GM23338 (cell line): ENCODE data around the gene ARID3A. TPM values are rescaled to one million over a fixed set of nuclear protein-coding genes. Genes with fewer than 3 reads are reported as not detected.

ENCODE experiments used
- ATAC-seq: fragments of 200-7000 bp; cut with Tn5 transposase; 3 replicates; pipeline ENCODE4 v1.9.1; 2020
- DNase-seq: peaks from one replicate; pipeline ENCODE4 v3.0.0-alpha.2; 2015; ENCODE audit warnings: low spot score
- H2AFZ ChIP-seq: fragments of 200-600 bp; sonication (generic); 2 replicates; pipeline ENCODE4 v1.8.0; 2016; ENCODE audit warnings: antibody characterized with exemption, mild to moderate bottlenecking, moderate library complexity
- H3F3A ChIP-seq: fragments of 200-600 bp; sonication (generic); replicated peaks from 2 replicates; pipeline ENCODE4 v1.8.0; 2017; ENCODE audit warnings: antibody characterized with exemption, mixed run types, low read depth
- H3K27ac ChIP-seq: fragments of 200-600 bp; sonication (generic); 2 replicates; pipeline ENCODE4 v1.6.1; 2016; ENCODE audit warnings: low read depth
- H3K27me3 ChIP-seq: fragments of 200-600 bp; sonication (generic); 2 replicates; pipeline ENCODE4 v1.8.0; 2016; ENCODE audit warnings: mild to moderate bottlenecking, mixed run types, moderate library complexity; ENCODE audit not compliant: insufficient read depth
- H3K36me3 ChIP-seq: fragments of 200-600 bp; sonication (generic); 2 replicates; pipeline ENCODE4 v1.8.0; 2016; ENCODE audit warnings: mild to moderate bottlenecking; ENCODE audit not compliant: insufficient read depth
- H3K4me1 ChIP-seq: fragments of 200-600 bp; sonication (generic); 2 replicates; pipeline ENCODE4 v1.8.0; 2016; ENCODE audit warnings: mild to moderate bottlenecking, moderate library complexity; ENCODE audit not compliant: insufficient read depth
- H3K4me2 ChIP-seq: fragments of 200-600 bp; sonication (generic); 2 replicates; pipeline ENCODE4 v1.7.1; 2017; ENCODE audit warnings: mixed run types
- H3K4me3 ChIP-seq: fragments of 200-600 bp; sonication (generic); 2 replicates; pipeline ENCODE4 v1.6.1; 2016; ENCODE audit warnings: mixed run types
- H3K79me2 ChIP-seq: fragments of 200-600 bp; sonication (generic); replicated peaks from 2 replicates; pipeline ENCODE4 v1.8.0; 2017; ENCODE audit warnings: mild to moderate bottlenecking; ENCODE audit not compliant: insufficient read depth
- H3K9me2 ChIP-seq: fragments of 200-600 bp; sonication (generic); 2 replicates; pipeline ENCODE4 v1.8.0; 2017; ENCODE audit not compliant: insufficient read depth
- H4K20me1 ChIP-seq: fragments of 200-600 bp; sonication (generic); replicated peaks from 2 replicates; pipeline ENCODE4 v1.8.0; 2017; ENCODE audit warnings: mild to moderate bottlenecking; ENCODE audit not compliant: insufficient read depth
- H3K27ac Mint-ChIP-seq: 2 replicates; pipeline ENCODE4 v1.8.0; 2020; ENCODE audit warnings: inconsistent platforms, mild to moderate bottlenecking, moderate library complexity, mixed read lengths
- H3K27me3 Mint-ChIP-seq: 3 replicates; pipeline ENCODE4 v1.8.0; 2022; ENCODE audit warnings: low read depth, mild to moderate bottlenecking, moderate library complexity, mixed read lengths, inconsistent platforms; ENCODE audit not compliant: insufficient read depth, poor library complexity
- H3K36me3 Mint-ChIP-seq: 3 replicates; pipeline ENCODE4 v1.8.0; 2021; ENCODE audit warnings: low read depth, mild to moderate bottlenecking, inconsistent platforms, moderate library complexity, mixed read lengths
- H3K4me1 Mint-ChIP-seq: 3 replicates; pipeline ENCODE4 v1.8.0; 2020; ENCODE audit warnings: mild to moderate bottlenecking, inconsistent platforms, mixed read lengths
- H3K4me3 Mint-ChIP-seq: 3 replicates; pipeline ENCODE4 v1.8.0; 2021; ENCODE audit warnings: moderate library complexity, mild to moderate bottlenecking, inconsistent platforms, mixed read lengths
- H3K9me3 Mint-ChIP-seq: 3 replicates; pipeline ENCODE4 v1.8.0; 2020; ENCODE audit warnings: moderate library complexity, mild to moderate bottlenecking, inconsistent platforms, mixed read lengths
- CREB1 ChIP-seq: fragments of 250-450 bp; sonication (Bioruptor Pico); IDR thresholded peaks from 2 replicates; pipeline ENCODE4 v1.5.0; 2020; ENCODE audit warnings: low read depth, mild to moderate bottlenecking, moderate library complexity
- CTCF ChIP-seq, 2 experiments: fragments of 200-600 bp in 1 of 2; sonication (generic) in 1 of 2; conservative IDR thresholded peaks; 2 replicates each; pipeline versions ENCODE4 v1.5.1 to v1.6.1; 2016 to 2017; ENCODE audit warnings: antibody characterized with exemption in 2 of 2, low read depth in 2 of 2, mild to moderate bottlenecking in 2 of 2, moderate library complexity in 1 of 2
- EZH2 ChIP-seq: fragments of 200-600 bp; sonication (generic); IDR thresholded peaks from one replicate; pipeline ENCODE4 v1.8.0; 2017; ENCODE audit warnings: antibody characterized with exemption, mild to moderate bottlenecking, low read depth; ENCODE audit not compliant: unreplicated experiment
- EZH2phosphoT487 ChIP-seq: fragments of 200-600 bp; sonication (generic); IDR thresholded peaks from one replicate; pipeline ENCODE4 v1.8.1; 2018; ENCODE audit warnings: antibody characterized with exemption; ENCODE audit not compliant: unreplicated experiment
- JUNB ChIP-seq: IDR thresholded peaks from one replicate; pipeline ENCODE4 v1.6.1; 2016; ENCODE audit warnings: antibody characterized with exemption; ENCODE audit not compliant: unreplicated experiment
- NANOG ChIP-seq: IDR thresholded peaks from 2 replicates; pipeline ENCODE4 v1.6.1; 2016; ENCODE audit warnings: antibody characterized with exemption, borderline replicate concordance
- POLR2AphosphoS5 ChIP-seq: IDR thresholded peaks from 2 replicates; pipeline ENCODE4 v1.6.1; 2016; ENCODE audit warnings: antibody characterized with exemption, low read depth
- REST ChIP-seq: IDR thresholded peaks from one replicate; pipeline ENCODE4 v1.6.1; 2018; ENCODE audit warnings: antibody characterized with exemption; ENCODE audit not compliant: unreplicated experiment
- STAT1 ChIP-seq: IDR thresholded peaks from one replicate; pipeline ENCODE4 v1.6.1; 2016; ENCODE audit warnings: antibody characterized with exemption; ENCODE audit not compliant: unreplicated experiment
- ZNF114 ChIP-seq: fragments of 250-450 bp; sonication (Bioruptor Pico); IDR thresholded peaks from 2 replicates; pipeline ENCODE4 v1.5.0; 2020; ENCODE audit warnings: mild to moderate bottlenecking, moderate library complexity
- ZNF331 ChIP-seq: fragments of 250-450 bp; sonication (Bioruptor Pico); IDR thresholded peaks from 2 replicates; pipeline ENCODE4 v1.5.0; 2020; ENCODE audit warnings: low read depth, mild to moderate bottlenecking, moderate library complexity
- ZNF462 ChIP-seq: fragments of 250-450 bp; sonication (Bioruptor Pico); IDR thresholded peaks from 2 replicates; pipeline ENCODE4 v1.5.0; 2020; ENCODE audit warnings: mild to moderate bottlenecking, moderate library complexity
- polyA plus RNA-seq: library from polyadenylated mRNA; unstranded; fragments of >200 nt; fragmentation: Nextera tagmentation; extraction: Ambion mirVana; gene quantifications from 2 replicates; pipeline ENCODE4 v1.2.1, GENCODE V29; 2016
- total RNA-seq: library from RNA; depleted of rRNA; stranded (reverse); fragments of >200 nt; shearing (Covaris generic); gene quantifications from 2 replicates; pipeline ENCODE4 v1.2.3, GENCODE V29; 2014
- TF ChIP-seq, protein P1 (sequence below): IDR thresholded peaks from 2 replicates; pipeline ENCODE4 v1.6.1; 2016; ENCODE audit warnings: antibody characterized with exemption

Gene ARID3A
- total and polyA plus RNA-seq, 2 experiments from 2014 or later: 33.6 to 51.6 TPM

DNA sequence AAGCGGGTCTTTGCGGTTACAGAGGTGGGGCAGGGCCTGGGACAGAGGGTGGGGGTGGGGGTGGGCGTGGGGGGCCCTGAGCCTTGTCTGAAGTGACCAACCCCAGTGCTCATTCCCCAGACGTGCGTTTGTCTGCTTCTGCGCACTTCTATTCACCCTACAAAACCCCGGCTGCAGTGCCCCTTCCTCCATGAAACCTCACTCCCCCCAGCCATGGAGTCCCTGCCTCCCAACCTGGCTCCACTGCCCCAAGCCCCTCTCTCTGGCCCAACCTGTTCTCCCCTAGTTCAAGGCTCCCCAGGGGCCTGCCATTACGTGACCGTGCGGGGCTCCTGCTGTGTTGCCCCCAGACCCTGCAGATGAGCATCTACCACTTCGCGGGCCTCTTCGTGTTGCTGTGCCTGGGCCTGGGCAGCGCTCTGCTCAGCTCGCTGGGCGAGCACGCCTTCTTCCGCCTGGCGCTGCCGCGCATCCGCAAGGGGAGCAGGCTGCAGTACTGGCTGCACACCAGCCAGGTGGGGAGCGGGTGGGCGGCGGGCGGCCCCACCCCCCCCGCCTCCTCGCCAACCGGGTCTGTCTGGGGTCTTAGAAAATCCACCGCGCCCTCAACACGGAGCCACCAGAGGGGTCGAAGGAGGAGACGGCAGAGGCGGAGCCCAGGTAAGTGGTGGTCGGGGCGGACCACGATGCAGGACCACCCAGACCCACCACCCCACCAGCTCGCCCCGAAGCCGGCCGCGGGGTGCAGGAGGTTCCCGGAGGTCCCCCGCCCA, 82.6 kb downstream of the ARID3A start:
- Histone ChIP-seq H3K27me3 (no peaks in the 10 kb centered on the region), H3K4me3 (no peak overlapping the region), H3K79me2 (peaks cover 4% of the 10 kb centered on the region; the same call in 1 of the 2 replicates), H3K9me2 (no peaks in the 10 kb centered on the region), H3K4me1 (no peaks in the 10 kb centered on the region), H3F3A (peaks cover 10% of the 10 kb centered on the region; the same call in 1 of the 2 replicates), H2AFZ (no peak overlapping the region), H3K4me2 (no peak overlapping the region), H3K27ac (no peak overlapping the region), H4K20me1 (0 out of 2 replicates have a peak, but pooled peaks cover 14% of the 10 kb centered on the region), H3K36me3 (no peaks in the 10 kb centered on the region)
- Mint-ChIP-seq H3K27ac (no peak overlapping the region), H3K36me3 (peaks cover 8% of the 10 kb centered on the region), H3K4me3 (no peak overlapping the region), H3K27me3 (peaks cover 22% of the 10 kb centered on the region), H3K9me3 (peaks cover 5% of the 10 kb centered on the region; the same call in 1 of the 3 replicates), H3K4me1 (no peaks in the 10 kb centered on the region)
- TF ChIP-seq POLR2AphosphoS5: no peak
- no peak for TF ChIP-seq NANOG
- TF ChIP-seq ZNF462: no peak
- TF ChIP-seq ZNF331 (CRISPR knock-in tag): no peak
- TF ChIP-seq CREB1 (CRISPR knock-in tag): no peak
- no peak for TF ChIP-seq JUNB
- TF ChIP-seq, protein P1, sequence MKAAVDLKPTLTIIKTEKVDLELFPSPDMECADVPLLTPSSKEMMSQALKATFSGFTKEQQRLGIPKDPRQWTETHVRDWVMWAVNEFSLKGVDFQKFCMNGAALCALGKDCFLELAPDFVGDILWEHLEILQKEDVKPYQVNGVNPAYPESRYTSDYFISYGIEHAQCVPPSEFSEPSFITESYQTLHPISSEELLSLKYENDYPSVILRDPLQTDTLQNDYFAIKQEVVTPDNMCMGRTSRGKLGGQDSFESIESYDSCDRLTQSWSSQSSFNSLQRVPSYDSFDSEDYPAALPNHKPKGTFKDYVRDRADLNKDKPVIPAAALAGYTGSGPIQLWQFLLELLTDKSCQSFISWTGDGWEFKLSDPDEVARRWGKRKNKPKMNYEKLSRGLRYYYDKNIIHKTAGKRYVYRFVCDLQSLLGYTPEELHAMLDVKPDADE: no peak
- TF ChIP-seq EZH2phosphoT487: no peak
- TF ChIP-seq EZH2: no peak
- TF ChIP-seq CTCF (conservative IDR thresholded peaks at IDR 0.05; ENCODE audit: low read depth in 2 of 2): no peak
- TF ChIP-seq ZNF114 (CRISPR knock-in tag): no peak
- TF ChIP-seq REST: no peak
- no peak for TF ChIP-seq STAT1
- ATAC-seq: no peak; the same call in 2 of the 3 replicates
- no peak for DNase-seq
